Keratinocyte (primary cell): Measurements from ENCODE around the gene CCDC141. TPM values are rescaled to one million over a fixed set of nuclear protein-coding genes. Genes with fewer than 3 reads are reported as not detected.

Experiments used
- DNase-seq: peaks from one replicate; pipeline ENCODE4 v3.0.0-alpha.2; 2011; ENCODE audit warnings: low read depth, missing footprints, low spot score
- FAIRE-seq: peaks from 2 replicates; lab custom pipeline; 2011; peaks lifted over from hg19 to GRCh38; lab: Jason Lieb, UNC
- H2AFZ ChIP-seq: 2 replicates; pipeline ENCODE4 v1.6.0; 2012; ENCODE audit warnings: low read length, control low read depth, inconsistent platforms; ENCODE audit not compliant: control insufficient read depth
- H3K27ac ChIP-seq: 2 replicates; pipeline ENCODE4 v1.5.1; 2011; ENCODE audit warnings: low read length; ENCODE audit not compliant: control insufficient read depth, insufficient read depth
- H3K27me3 ChIP-seq: 3 replicates; pipeline ENCODE4 v1.6.0; 2011; ENCODE audit warnings: low read length; ENCODE audit not compliant: control insufficient read depth, insufficient read depth; ENCODE audit errors: extremely low read depth
- H3K36me3 ChIP-seq, 2 experiments: 2 replicates in 1 of 2; 3 replicates in 1 of 2; pipeline ENCODE4 v1.5.1; 2011; ENCODE audit warnings: low read length in 2 of 2, mild to moderate bottlenecking in 1 of 2; ENCODE audit not compliant: control insufficient read depth in 2 of 2, insufficient read depth in 2 of 2; ENCODE audit errors: extremely low read depth in 1 of 2
- H3K4me1 ChIP-seq: 3 replicates; pipeline ENCODE4 v1.5.1; 2011; ENCODE audit warnings: low read length; ENCODE audit not compliant: control insufficient read depth, insufficient read depth; ENCODE audit errors: extremely low read depth
- H3K4me2 ChIP-seq: 3 replicates; pipeline ENCODE4 v1.6.0; 2011; ENCODE audit warnings: low read depth, low read length; ENCODE audit not compliant: control insufficient read depth, insufficient read depth; ENCODE audit errors: extremely low read depth
- H3K4me3 ChIP-seq, 3 experiments: fragments of 200-600 bp in 1 of 3; sonication (generic) in 1 of 3; 2 replicates in 2 of 3; 3 replicates in 1 of 3; pipeline ENCODE4 v1.5.1; 2011 to 2016; ENCODE audit warnings: low read length in 3 of 3, mild to moderate bottlenecking in 3 of 3, control low read depth in 2 of 3, inconsistent platforms in 1 of 3, low read depth in 1 of 3, mixed read lengths in 1 of 3, mixed run types in 1 of 3, moderate library complexity in 1 of 3; ENCODE audit not compliant: control insufficient read depth in 2 of 3, insufficient read depth in 2 of 3; ENCODE audit errors: extremely low read depth in 1 of 3
- H3K79me2 ChIP-seq: 2 replicates; pipeline ENCODE4 v1.6.0; 2012; ENCODE audit warnings: low read length; ENCODE audit not compliant: control insufficient read depth, insufficient read depth
- H3K9ac ChIP-seq: 3 replicates; pipeline ENCODE4 v1.6.0; 2011; ENCODE audit warnings: low read length; ENCODE audit not compliant: control insufficient read depth, insufficient read depth; ENCODE audit errors: extremely low read depth
- H3K9me1 ChIP-seq: 3 replicates; pipeline ENCODE4 v1.6.0; 2011; ENCODE audit warnings: low read length; ENCODE audit not compliant: control insufficient read depth, insufficient read depth; ENCODE audit errors: extremely low read depth
- H3K9me3 ChIP-seq: 2 replicates; pipeline ENCODE4 v1.5.1; 2012; ENCODE audit warnings: low read depth, low read length; ENCODE audit not compliant: control insufficient read depth
- H4K20me1 ChIP-seq: 3 replicates; pipeline ENCODE4 v1.6.0; 2011; ENCODE audit warnings: low read length; ENCODE audit not compliant: control insufficient read depth, insufficient read depth; ENCODE audit errors: extremely low read depth
- EZH2 ChIP-seq: IDR thresholded peaks from one replicate; pipeline ENCODE4 v1.6.1; 2012; ENCODE audit warnings: inconsistent platforms, mild to moderate bottlenecking, low read length, moderate library complexity
- dilution Hi-C: fragments of 300-500 bp; cut with MboI; formaldehyde crosslinking; loops from one replicate; pipeline ENCODE4 v1.7.0; 2020; ENCODE audit warnings: low sequenced_read_pairs; ENCODE audit not compliant: extremely low pct_ligation_motif_present
- polyA plus RNA-seq, 5 experiments: library from polyadenylated mRNA; depleted of rRNA in 3 of 5; stranded (reverse) in 3 of 5; stranded (forward) in 1 of 5; unstranded in 1 of 5; fragments of >200 nt; gene quantifications; 1 replicate in 1 of 5; 2 replicates in 3 of 5; 3 replicates in 1 of 5; pipeline versions ENCODE4 v1.2.1 to v1.2.3, GENCODE V29; 2011 to 2012; ENCODE audit warnings: missing spikeins in 2 of 5, low read depth in 1 of 5, low replicate concordance in 1 of 5
- TF ChIP-seq, protein P1 (sequence below), 3 experiments: IDR thresholded peaks in 1 of 3; conservative IDR thresholded peaks in 1 of 3; optimal IDR thresholded peaks in 1 of 3; 2 replicates in 2 of 3; 3 replicates in 1 of 3; pipeline versions ENCODE3 to v1.5.1; 2011; ENCODE audit warnings: low read length in 3 of 3, mild to moderate bottlenecking in 3 of 3, moderate library complexity in 2 of 3, control low read depth in 1 of 3, inconsistent platforms in 1 of 3; ENCODE audit not compliant: insufficient read depth in 2 of 3; ENCODE audit errors: extremely low read depth in 1 of 3

Gene CCDC141
- polyA plus RNA-seq, 1 donor (not counting 4 experiments of a cell fraction or from before 2014, with no cell fraction given): not detected

DNA sequence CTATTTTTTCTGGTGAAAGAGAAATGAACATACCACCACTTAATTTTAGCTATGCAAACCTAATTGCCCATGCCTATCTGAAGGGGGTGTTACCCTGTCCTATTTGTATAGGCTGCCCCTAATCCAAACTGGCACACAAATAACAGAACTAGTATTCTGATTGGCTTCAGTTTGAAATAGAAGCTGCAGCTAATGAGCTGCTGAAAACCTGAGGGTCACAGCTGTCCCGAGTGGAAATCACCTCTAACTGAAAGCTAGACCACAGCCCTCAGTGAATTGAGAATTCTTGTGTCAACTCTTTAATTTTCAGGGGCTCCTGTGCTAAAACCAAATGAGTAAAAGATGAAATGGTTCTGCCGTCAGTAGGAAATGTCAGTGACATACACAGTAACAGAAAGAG is 28.7 kb downstream of the CCDC141 start:
- no peak overlapping the region for H2AFZ ChIP-seq
- no peak for TF ChIP-seq EZH2
- TF ChIP-seq, protein P1, sequence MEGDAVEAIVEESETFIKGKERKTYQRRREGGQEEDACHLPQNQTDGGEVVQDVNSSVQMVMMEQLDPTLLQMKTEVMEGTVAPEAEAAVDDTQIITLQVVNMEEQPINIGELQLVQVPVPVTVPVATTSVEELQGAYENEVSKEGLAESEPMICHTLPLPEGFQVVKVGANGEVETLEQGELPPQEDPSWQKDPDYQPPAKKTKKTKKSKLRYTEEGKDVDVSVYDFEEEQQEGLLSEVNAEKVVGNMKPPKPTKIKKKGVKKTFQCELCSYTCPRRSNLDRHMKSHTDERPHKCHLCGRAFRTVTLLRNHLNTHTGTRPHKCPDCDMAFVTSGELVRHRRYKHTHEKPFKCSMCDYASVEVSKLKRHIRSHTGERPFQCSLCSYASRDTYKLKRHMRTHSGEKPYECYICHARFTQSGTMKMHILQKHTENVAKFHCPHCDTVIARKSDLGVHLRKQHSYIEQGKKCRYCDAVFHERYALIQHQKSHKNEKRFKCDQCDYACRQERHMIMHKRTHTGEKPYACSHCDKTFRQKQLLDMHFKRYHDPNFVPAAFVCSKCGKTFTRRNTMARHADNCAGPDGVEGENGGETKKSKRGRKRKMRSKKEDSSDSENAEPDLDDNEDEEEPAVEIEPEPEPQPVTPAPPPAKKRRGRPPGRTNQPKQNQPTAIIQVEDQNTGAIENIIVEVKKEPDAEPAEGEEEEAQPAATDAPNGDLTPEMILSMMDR (optimal IDR thresholded peaks at IDR 0.05 in 1 of 3, IDR thresholded peaks at IDR 0.05 in 1 of 3, conservative IDR thresholded peaks at IDR 0.05 in 1 of 3; ENCODE audit: extremely low read depth in 1 of 3, insufficient read depth in 2 of 3, low read length in 3 of 3): no peak
- H3K9me1 ChIP-seq: no peaks in the 10 kb centered on the region
- dilution Hi-C loops: no loop called here
- no peak overlapping the region for H3K9ac ChIP-seq
- no peaks in the 10 kb centered on the region for H3K4me1 ChIP-seq
- H4K20me1 ChIP-seq: no peaks in the 10 kb centered on the region
- no peak overlapping the region for H3K4me2 ChIP-seq
- H3K4me3 ChIP-seq: no peak overlapping the region
- H3K79me2 ChIP-seq: no peaks in the 10 kb centered on the region
- H3K9me3 ChIP-seq: no peaks in the 10 kb centered on the region
- no peak overlapping the region for H3K27ac ChIP-seq
- DNase-seq (no peak), FAIRE-seq (no peak)
- H3K36me3 ChIP-seq: no peaks in the 10 kb centered on the region
- H3K27me3 ChIP-seq: no peaks in the 10 kb centered on the region

DNA sequence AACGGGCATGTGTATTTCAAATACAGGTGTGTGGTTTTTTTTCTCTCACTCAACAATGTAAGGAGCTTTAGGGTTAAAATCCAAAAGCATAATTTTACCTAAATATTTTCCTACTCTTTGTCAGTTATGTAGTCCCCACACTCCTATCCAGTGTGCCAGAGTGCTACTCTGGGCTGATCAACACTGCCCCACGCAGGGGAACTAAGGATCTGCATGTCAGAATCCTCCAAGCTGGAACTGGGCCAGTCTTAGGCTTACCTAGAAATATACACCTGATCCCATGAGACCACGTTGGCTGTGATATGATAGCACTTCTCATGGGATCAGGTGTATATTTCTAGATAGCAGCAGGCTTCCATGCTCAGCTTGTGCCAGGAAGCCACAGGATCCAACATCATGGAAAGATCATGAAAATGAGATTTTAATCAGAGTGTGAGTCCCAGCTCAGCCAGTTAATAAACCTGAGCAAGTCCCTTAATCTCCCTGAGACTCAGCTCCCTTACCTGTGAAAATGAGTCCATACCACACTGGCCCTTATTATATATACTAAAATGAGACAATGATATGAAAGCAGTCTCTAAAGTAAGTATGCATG is 29.7 kb downstream of the CCDC141 start:
- Histone ChIP-seq H3K36me3 (no peaks in the 10 kb centered on the region), H3K27ac (no peak overlapping the region), H4K20me1 (no peaks in the 10 kb centered on the region), H3K9ac (no peak overlapping the region), H3K9me3 (no peaks in the 10 kb centered on the region), H3K79me2 (no peaks in the 10 kb centered on the region), H3K27me3 (no peaks in the 10 kb centered on the region), H2AFZ (no peak overlapping the region), H3K4me2 (no peak overlapping the region), H3K9me1 (no peaks in the 10 kb centered on the region), H3K4me1 (no peaks in the 10 kb centered on the region), H3K4me3 (no peak overlapping the region)
- dilution Hi-C loops: no loop called here
- FAIRE-seq: no peak
- TF ChIP-seq, protein P1 (optimal IDR thresholded peaks at IDR 0.05 in 1 of 3, IDR thresholded peaks at IDR 0.05 in 1 of 3, conservative IDR thresholded peaks at IDR 0.05 in 1 of 3; ENCODE audit: extremely low read depth in 1 of 3, insufficient read depth in 2 of 3, low read length in 3 of 3): peak; percentile 62 to 65 (median 62)
- no peak for TF ChIP-seq EZH2
- no peak for DNase-seq
